Measurements from ENCODE around the gene AUTS2.

AUTS2 gene

GRCh38 chr7:69826283-69826682 lies 228.0 kb downstream of the AUTS2 start:
- DNase-seq (ENCODE audit: low read depth): no peak
- no peak for TF ChIP-seq CTCF (IDR thresholded peaks at IDR 0.05; ENCODE audit: low read depth, low read length, missing control alignments)
- no peak overlapping the region for H3K4me3 ChIP-seq (ENCODE audit: low read depth, low read length)
- in situ Hi-C loops (cut with HindIII; ENCODE audit: low sequenced_read_pairs): no loop called here

- no peak for DNase-seq (ENCODE audit: low read depth)
- no peak overlapping the region for H3K4me3 ChIP-seq (ENCODE audit: low read depth, low read length)
- no peak for TF ChIP-seq CTCF (IDR thresholded peaks at IDR 0.05; ENCODE audit: low read depth, low read length, missing control alignments)
- in situ Hi-C loops (cut with HindIII; ENCODE audit: low sequenced_read_pairs): no loop called here
Observed at GRCh38 chr7:69827140-69827539, 228.9 kb downstream of the AUTS2 start.

- TF ChIP-seq CTCF (IDR thresholded peaks at IDR 0.05; ENCODE audit: low read depth, low read length, missing control alignments): no peak
- in situ Hi-C loops (cut with HindIII; ENCODE audit: low sequenced_read_pairs): no loop called here
- DNase-seq (ENCODE audit: low read depth): no peak
- H3K4me3 ChIP-seq (ENCODE audit: low read depth, low read length): no peak overlapping the region
Observed at GRCh38 chr7:69827558-69827957, 229.3 kb downstream of the AUTS2 start.

- DNase-seq (ENCODE audit: low read depth): no peak
- no peak for TF ChIP-seq CTCF (IDR thresholded peaks at IDR 0.05; ENCODE audit: low read depth, low read length, missing control alignments)
- no peak overlapping the region for H3K4me3 ChIP-seq (ENCODE audit: low read depth, low read length)
- in situ Hi-C loops (cut with HindIII; ENCODE audit: low sequenced_read_pairs): no loop called here
Observed at GRCh38 chr7:69832356-69832755, 234.1 kb downstream of the AUTS2 start.

GRCh38 chr7:69833964-69834363 lies 235.7 kb downstream of the AUTS2 start:
- in situ Hi-C loops (cut with HindIII; ENCODE audit: low sequenced_read_pairs): no loop called here
- TF ChIP-seq CTCF (IDR thresholded peaks at IDR 0.05; ENCODE audit: low read depth, low read length, missing control alignments): no peak
- no peak overlapping the region for H3K4me3 ChIP-seq (ENCODE audit: low read depth, low read length)
- no peak for DNase-seq (ENCODE audit: low read depth)

- no peak for DNase-seq (ENCODE audit: low read depth)
- in situ Hi-C loops (cut with HindIII; ENCODE audit: low sequenced_read_pairs): no loop called here
- TF ChIP-seq CTCF (IDR thresholded peaks at IDR 0.05; ENCODE audit: low read depth, low read length, missing control alignments): no peak
Observed at GRCh38 chr7:69836702-69837101, 238.4 kb downstream of the AUTS2 start.

More at GRCh38 chr7:69836702-69837101, 238.4 kb downstream of the AUTS2 start:
- H3K4me3 ChIP-seq (ENCODE audit: low read depth, low read length): no peak overlapping the region
